IMR-90 (cell line): ENCODE measurements around the gene ME1. TPM values are rescaled to one million over a fixed set of nuclear protein-coding genes. Genes with fewer than 3 reads are reported as not detected.

Experiments
- ATAC-seq: fragments of 200-7000 bp; cut with Tn5 transposase; 2 replicates; pipeline ENCODE4 v1.9.1; 2020; ENCODE audit warnings: low read depth, mild to moderate bottlenecking, moderate library complexity
- BruUV-seq: library from RNA; stranded (reverse); fragments of 400-500 nt; replicated peaks from 2 replicates; lab custom pipeline; 2021; lab: Mats Ljungman, UMichigan
- CTCF ChIA-PET: fragments of 300-600 bp; formaldehyde crosslinking; extraction: SDS; loops from one replicate; lab custom pipeline; 2021; ENCODE audit warnings: antibody characterized with exemption; lab: Yijun Ruan, JAX
- POLR2A ChIA-PET: fragments of 300-600 bp; sonication (Branson Sonifier 250); formaldehyde crosslinking; loops from one replicate; lab custom pipeline; 2022; ENCODE audit warnings: antibody characterized with exemption; ENCODE audit not compliant: unreplicated experiment; lab: Charles Lee
- DNase-seq: peaks from one replicate; pipeline ENCODE4 v3.0.0; 2013
- H2AFZ ChIP-seq: replicated peaks from 2 replicates; pipeline ENCODE3; 2013; ENCODE audit warnings: low read length, mild to moderate bottlenecking; ENCODE audit not compliant: poor library complexity
- H2AK5ac ChIP-seq: 2 replicates; pipeline ENCODE4 v1.6.1; 2013; ENCODE audit warnings: low read depth, low read length, inconsistent platforms
- H2AK9ac ChIP-seq: replicated peaks from 2 replicates; pipeline ENCODE3; 2013; ENCODE audit warnings: mild to moderate bottlenecking, low read depth, low read length, moderate library complexity; ENCODE audit not compliant: poor library complexity
- H2BK120ac ChIP-seq: 2 replicates; pipeline ENCODE4 v1.6.1; 2013; ENCODE audit warnings: low read depth, low read length, inconsistent platforms
- H2BK15ac ChIP-seq: 3 replicates; pipeline ENCODE4 v1.6.1; 2013; ENCODE audit warnings: low read depth, low read length, inconsistent platforms
- H2BK20ac ChIP-seq: 2 replicates; pipeline ENCODE4 v1.6.1; 2013; ENCODE audit warnings: low read depth, mild to moderate bottlenecking, inconsistent platforms, low read length, moderate library complexity
- H2BK5ac ChIP-seq: 2 replicates; pipeline ENCODE4 v1.6.1; 2013; ENCODE audit warnings: mild to moderate bottlenecking, low read depth, low read length, inconsistent platforms; ENCODE audit not compliant: poor library complexity, severe bottlenecking
- H3K14ac ChIP-seq: replicated peaks from 2 replicates; pipeline ENCODE4 v1.6.1; 2013; ENCODE audit warnings: low read depth, low read length, inconsistent platforms
- H3K18ac ChIP-seq: 2 replicates; pipeline ENCODE4 v1.6.1; 2013; ENCODE audit warnings: low read depth, low read length, control low read depth
- H3K23ac ChIP-seq: 2 replicates; pipeline ENCODE4 v1.6.1; 2013; ENCODE audit warnings: low read depth, low read length, inconsistent platforms
- H3K27ac ChIP-seq: 2 replicates; pipeline ENCODE4 v1.5.1; 2013; ENCODE audit warnings: mild to moderate bottlenecking, control low read depth, low read length; ENCODE audit not compliant: insufficient read depth
- H3K27me3 ChIP-seq: 2 replicates; pipeline ENCODE4 v1.6.1; 2013; ENCODE audit warnings: low read length; ENCODE audit not compliant: control insufficient read depth, insufficient read depth
- H3K36me3 ChIP-seq: 2 replicates; pipeline ENCODE4 v1.6.1; 2013; ENCODE audit warnings: low read length, mixed read lengths; ENCODE audit not compliant: control insufficient read depth, insufficient read depth
- H3K4ac ChIP-seq: 2 replicates; pipeline ENCODE4 v1.6.1; 2013; ENCODE audit warnings: low read depth, low read length, inconsistent platforms
- H3K4me1 ChIP-seq: 2 replicates; pipeline ENCODE4 v1.6.1; 2013; ENCODE audit warnings: low read length, mixed read lengths; ENCODE audit not compliant: control insufficient read depth, insufficient read depth
- H3K4me2 ChIP-seq: 2 replicates; pipeline ENCODE4 v1.6.1; 2013; ENCODE audit warnings: low read depth, mild to moderate bottlenecking, control low read depth, low read length, moderate library complexity
- H3K4me3 ChIP-seq: 2 replicates; pipeline ENCODE4 v1.5.1; 2013; ENCODE audit warnings: low read depth, mild to moderate bottlenecking, control low read depth, low read length, moderate library complexity; ENCODE audit not compliant: insufficient read depth
- H3K56ac ChIP-seq: 2 replicates; pipeline ENCODE4 v1.6.1; 2013; ENCODE audit warnings: low read length, inconsistent platforms; ENCODE audit not compliant: insufficient read depth; ENCODE audit errors: extremely low read depth
- H3K79me1 ChIP-seq, 2 experiments: 2 replicates each; pipeline ENCODE4 v1.6.1; 2013; ENCODE audit warnings: low read length in 2 of 2, inconsistent platforms in 1 of 2, low read depth in 1 of 2
- H3K9ac ChIP-seq: 2 replicates; pipeline ENCODE4 v1.6.1; 2013; ENCODE audit warnings: low read depth, low read length, control low read depth
- H3K9me1 ChIP-seq: 2 replicates; pipeline ENCODE4 v1.6.1; 2013; ENCODE audit warnings: low read length, inconsistent platforms; ENCODE audit not compliant: insufficient read depth
- H3K9me3 ChIP-seq: 2 replicates; pipeline ENCODE4 v1.6.1; 2013; ENCODE audit warnings: low read length; ENCODE audit not compliant: control insufficient read depth, insufficient read depth
- H4K20me1 ChIP-seq: 2 replicates; pipeline ENCODE4 v1.6.1; 2013; ENCODE audit warnings: low read length, inconsistent platforms; ENCODE audit not compliant: insufficient read depth
- H4K5ac ChIP-seq: 2 replicates; pipeline ENCODE4 v1.6.1; 2013; ENCODE audit warnings: mild to moderate bottlenecking, low read depth, low read length, control low read depth
- H4K8ac ChIP-seq, 2 experiments: 2 replicates each; pipeline ENCODE4 v1.6.1; 2013; ENCODE audit warnings: low read depth in 2 of 2, low read length in 2 of 2, control low read depth in 1 of 2, inconsistent platforms in 1 of 2
- H4K91ac ChIP-seq: 2 replicates; pipeline ENCODE4 v1.6.1; 2013; ENCODE audit warnings: low read depth, low read length, inconsistent platforms; ENCODE audit not compliant: insufficient read depth
- CEBPB ChIP-seq: IDR thresholded peaks from 2 replicates; pipeline ENCODE4 v1.6.1; 2012; ENCODE audit warnings: low read depth, low read length, improper control_type of control experiment
- FOS ChIP-seq: fragments of 150-350 bp; IDR thresholded peaks from 2 replicates; pipeline ENCODE4 v1.6.1; 2016; ENCODE audit warnings: low read depth, low read length
- MAZ ChIP-seq: IDR thresholded peaks from 2 replicates; pipeline ENCODE4 v1.6.1; 2012; ENCODE audit warnings: low read depth, mild to moderate bottlenecking, low read length, improper control_type of control experiment, moderate library complexity, borderline replicate concordance
- MXI1 ChIP-seq: IDR thresholded peaks from 2 replicates; pipeline ENCODE4 v1.6.1; 2012; ENCODE audit warnings: low read depth, mild to moderate bottlenecking, low read length, moderate library complexity, borderline replicate concordance
- SMC3 ChIP-seq: fragments of 150-350 bp; IDR thresholded peaks from 2 replicates; pipeline ENCODE4 v1.6.1; 2016; ENCODE audit warnings: low read depth, mild to moderate bottlenecking, antibody characterized with exemption, low read length, moderate library complexity
- WGBS, 2 experiments: methylation state at CpG; one replicate each; pipeline versions ENCODE4 v1.1.5 to v1.1.7; 2013; ENCODE audit warnings: missing lambda C conversion rate in 2 of 2; ENCODE audit not compliant: insufficient read length in 1 of 2; ENCODE audit errors: extremely low coverage in 2 of 2; 5-methylcytosine and 5-hydroxymethylcytosine counted together
- dilution Hi-C: fragments of 300-500 bp; cut with HindIII; formaldehyde crosslinking; loops from one replicate; pipeline ENCODE4 v1.14.3; 2018; ENCODE audit warnings: low sequenced_read_pairs; ENCODE audit not compliant: unreplicated experiment
- in situ Hi-C: fragments of 300-500 bp; cut with MboI; formaldehyde crosslinking; loops from 3 replicates; pipeline ENCODE4 v1.14.3; 2019; ENCODE audit warnings: low sequenced_read_pairs, inconsistent platforms, mixed read lengths
- intact Hi-C: fragments of 100-400 bp; cut with micrococcal nuclease; formaldehyde crosslinking; loops from 2 replicates; pipeline ENCODE4 v1.10.0; 2022
- polyA plus RNA-seq, 3 experiments: library from polyadenylated mRNA; depleted of rRNA; stranded (reverse); fragments of >200 nt; gene quantifications; 2 replicates each; pipeline ENCODE4 v1.2.3, GENCODE V29; 2012; ENCODE audit warnings: low replicate concordance in 1 of 3
- total RNA-seq: library from RNA; depleted of rRNA; stranded (reverse); fragments of >200 nt; gene quantifications from 2 replicates; pipeline ENCODE4 v1.2.3, GENCODE V29; 2012

Gene ME1
- total and polyA plus RNA-seq, 2 of the 4 experiments (the other 2 are of a cell fraction) = 21.5 to 24.4 TPM

- Histone ChIP-seq H4K20me1 (peaks cover 20% of the 10 kb centered on the region), H4K8ac (peak overlapping the region; percentile 49 to 65; a peak in 2 of 4 replicates), H3K9ac (peak overlapping the region; percentile 75), H3K4me2 (peak overlapping the region; percentile 96), H3K9me1 (peaks cover 17% of the 10 kb centered on the region), H4K5ac (peak overlapping the region; percentile 40), H3K18ac (peak overlapping the region; percentile 28; the same call in 1 of the 2 replicates), H3K4me1 (peaks cover 17% of the 10 kb centered on the region), H2AFZ (peak overlapping the region; percentile 94), H2AK9ac (peak overlapping the region; percentile 79), H2BK20ac (no peak overlapping the region), H3K36me3 (peaks cover 16% of the 10 kb centered on the region), H3K23ac (peak overlapping the region; percentile 70), H2BK5ac (peak overlapping the region; percentile 72), H4K91ac (no peak overlapping the region; the same call in 1 of the 2 replicates), H3K27ac (peak overlapping the region; percentile 57), H3K14ac (peak overlapping the region; percentile 50), H3K4ac (peak overlapping the region; percentile 43; the same call in 1 of the 2 replicates), H3K4me3 (peak overlapping the region; percentile 91), H2AK5ac (no peak overlapping the region), H3K27me3 (no peaks in the 10 kb centered on the region), H2BK15ac (no peak overlapping the region), H3K9me3 (no peaks in the 10 kb centered on the region), H3K79me1 (peaks cover 15 to 46% of the 10 kb centered on the region in 2 experiments; a peak in 3 of 4 replicates), H3K56ac (no peak overlapping the region; the same call in 1 of the 2 replicates), H2BK120ac (no peak overlapping the region)
- CTCF ChIA-PET = no interaction called here
- dilution Hi-C loops (no loop called here), in situ Hi-C loops (loop anchor here (10.0 kb wide), 1 partner anchor 949 kb away; the partner anchor contains the start of gene IBTK), intact Hi-C loops (loop anchor here (1.0 kb wide), 1 partner anchor 127 kb away; the partner anchor contains the start of gene DOP1A)
- no peak for DNase-seq
- peak; percentile 54 for ATAC-seq
- TF ChIP-seq SMC3 (no peak), FOS (no peak), MAZ (no peak), CEBPB (no peak), MXI1 (0 out of 2 replicates have a peak, but pooled peaks have one; percentile 17)
- BruUV-seq = no TSS peak
- WGBS, 2 experiments = 3% methylated on average over 16 of the region's 44 CpGs; no CpG with 5 or more reads in 1 of the 2 experiments
- POLR2A ChIA-PET = interaction anchor here (0.8 kb wide), 1 partner anchor 242 kb away, joined by 3 read pairs; no protein-coding TSS in a partner anchor
Observed at GRCh38 chr6:83193747-83194566, 236.9 kb downstream of the ME1 start.
